IMR-90 (cell line): Measurements from ENCODE around the gene GOLIM4. TPM values are rescaled to one million over a fixed set of nuclear protein-coding genes. Genes with fewer than 3 reads are reported as not detected.

Experiments used
- ATAC-seq: fragments of 200-7000 bp; cut with Tn5 transposase; 2 replicates; pipeline ENCODE4 v1.9.1; 2020; ENCODE audit warnings: low read depth, mild to moderate bottlenecking, moderate library complexity
- BruUV-seq: library from RNA; stranded (reverse); fragments of 400-500 nt; replicated peaks from 2 replicates; lab custom pipeline; 2021; lab: Mats Ljungman, UMichigan
- CTCF ChIA-PET: fragments of 300-600 bp; formaldehyde crosslinking; extraction: SDS; loops from one replicate; lab custom pipeline; 2021; ENCODE audit warnings: antibody characterized with exemption; lab: Yijun Ruan, JAX
- POLR2A ChIA-PET: fragments of 300-600 bp; sonication (Branson Sonifier 250); formaldehyde crosslinking; loops from one replicate; lab custom pipeline; 2022; ENCODE audit warnings: antibody characterized with exemption; ENCODE audit not compliant: unreplicated experiment; lab: Charles Lee
- DNase-seq: peaks from one replicate; pipeline ENCODE4 v3.0.0; 2013
- H2AFZ ChIP-seq: replicated peaks from 2 replicates; pipeline ENCODE3; 2013; ENCODE audit warnings: low read length, mild to moderate bottlenecking; ENCODE audit not compliant: poor library complexity
- H2AK5ac ChIP-seq: 2 replicates; pipeline ENCODE4 v1.6.1; 2013; ENCODE audit warnings: low read depth, low read length, inconsistent platforms
- H2AK9ac ChIP-seq: replicated peaks from 2 replicates; pipeline ENCODE3; 2013; ENCODE audit warnings: mild to moderate bottlenecking, low read depth, low read length, moderate library complexity; ENCODE audit not compliant: poor library complexity
- H2BK120ac ChIP-seq: 2 replicates; pipeline ENCODE4 v1.6.1; 2013; ENCODE audit warnings: low read depth, low read length, inconsistent platforms
- H2BK15ac ChIP-seq: 3 replicates; pipeline ENCODE4 v1.6.1; 2013; ENCODE audit warnings: low read depth, low read length, inconsistent platforms
- H2BK20ac ChIP-seq: 2 replicates; pipeline ENCODE4 v1.6.1; 2013; ENCODE audit warnings: low read depth, mild to moderate bottlenecking, inconsistent platforms, low read length, moderate library complexity
- H2BK5ac ChIP-seq: 2 replicates; pipeline ENCODE4 v1.6.1; 2013; ENCODE audit warnings: mild to moderate bottlenecking, low read depth, low read length, inconsistent platforms; ENCODE audit not compliant: poor library complexity, severe bottlenecking
- H3K14ac ChIP-seq: replicated peaks from 2 replicates; pipeline ENCODE4 v1.6.1; 2013; ENCODE audit warnings: low read depth, low read length, inconsistent platforms
- H3K18ac ChIP-seq: 2 replicates; pipeline ENCODE4 v1.6.1; 2013; ENCODE audit warnings: low read depth, low read length, control low read depth
- H3K23ac ChIP-seq: 2 replicates; pipeline ENCODE4 v1.6.1; 2013; ENCODE audit warnings: low read depth, low read length, inconsistent platforms
- H3K27ac ChIP-seq: 2 replicates; pipeline ENCODE4 v1.5.1; 2013; ENCODE audit warnings: mild to moderate bottlenecking, control low read depth, low read length; ENCODE audit not compliant: insufficient read depth
- H3K27me3 ChIP-seq: 2 replicates; pipeline ENCODE4 v1.6.1; 2013; ENCODE audit warnings: low read length; ENCODE audit not compliant: control insufficient read depth, insufficient read depth
- H3K36me3 ChIP-seq: 2 replicates; pipeline ENCODE4 v1.6.1; 2013; ENCODE audit warnings: low read length, mixed read lengths; ENCODE audit not compliant: control insufficient read depth, insufficient read depth
- H3K4ac ChIP-seq: 2 replicates; pipeline ENCODE4 v1.6.1; 2013; ENCODE audit warnings: low read depth, low read length, inconsistent platforms
- H3K4me1 ChIP-seq: 2 replicates; pipeline ENCODE4 v1.6.1; 2013; ENCODE audit warnings: low read length, mixed read lengths; ENCODE audit not compliant: control insufficient read depth, insufficient read depth
- H3K4me2 ChIP-seq: 2 replicates; pipeline ENCODE4 v1.6.1; 2013; ENCODE audit warnings: low read depth, mild to moderate bottlenecking, control low read depth, low read length, moderate library complexity
- H3K4me3 ChIP-seq: 2 replicates; pipeline ENCODE4 v1.5.1; 2013; ENCODE audit warnings: low read depth, mild to moderate bottlenecking, control low read depth, low read length, moderate library complexity; ENCODE audit not compliant: insufficient read depth
- H3K56ac ChIP-seq: 2 replicates; pipeline ENCODE4 v1.6.1; 2013; ENCODE audit warnings: low read length, inconsistent platforms; ENCODE audit not compliant: insufficient read depth; ENCODE audit errors: extremely low read depth
- H3K79me1 ChIP-seq, 2 experiments: 2 replicates each; pipeline ENCODE4 v1.6.1; 2013; ENCODE audit warnings: low read length in 2 of 2, inconsistent platforms in 1 of 2, low read depth in 1 of 2
- H3K9ac ChIP-seq: 2 replicates; pipeline ENCODE4 v1.6.1; 2013; ENCODE audit warnings: low read depth, low read length, control low read depth
- H3K9me1 ChIP-seq: 2 replicates; pipeline ENCODE4 v1.6.1; 2013; ENCODE audit warnings: low read length, inconsistent platforms; ENCODE audit not compliant: insufficient read depth
- H3K9me3 ChIP-seq: 2 replicates; pipeline ENCODE4 v1.6.1; 2013; ENCODE audit warnings: low read length; ENCODE audit not compliant: control insufficient read depth, insufficient read depth
- H4K20me1 ChIP-seq: 2 replicates; pipeline ENCODE4 v1.6.1; 2013; ENCODE audit warnings: low read length, inconsistent platforms; ENCODE audit not compliant: insufficient read depth
- H4K5ac ChIP-seq: 2 replicates; pipeline ENCODE4 v1.6.1; 2013; ENCODE audit warnings: mild to moderate bottlenecking, low read depth, low read length, control low read depth
- H4K8ac ChIP-seq, 2 experiments: 2 replicates each; pipeline ENCODE4 v1.6.1; 2013; ENCODE audit warnings: low read depth in 2 of 2, low read length in 2 of 2, control low read depth in 1 of 2, inconsistent platforms in 1 of 2
- H4K91ac ChIP-seq: 2 replicates; pipeline ENCODE4 v1.6.1; 2013; ENCODE audit warnings: low read depth, low read length, inconsistent platforms; ENCODE audit not compliant: insufficient read depth
- CHD1 ChIP-seq: IDR thresholded peaks from 2 replicates; pipeline ENCODE4 v1.6.1; 2012; ENCODE audit warnings: low read depth, low read length, improper control_type of control experiment
- ELK1 ChIP-seq: fragments of 150-350 bp; IDR thresholded peaks from 2 replicates; pipeline ENCODE4 v1.6.1; 2016; ENCODE audit warnings: low read depth, mild to moderate bottlenecking, low read length, moderate library complexity, borderline replicate concordance
- MAZ ChIP-seq: IDR thresholded peaks from 2 replicates; pipeline ENCODE4 v1.6.1; 2012; ENCODE audit warnings: low read depth, mild to moderate bottlenecking, low read length, improper control_type of control experiment, moderate library complexity, borderline replicate concordance
- MXI1 ChIP-seq: IDR thresholded peaks from 2 replicates; pipeline ENCODE4 v1.6.1; 2012; ENCODE audit warnings: low read depth, mild to moderate bottlenecking, low read length, moderate library complexity, borderline replicate concordance
- POLR2A ChIP-seq: IDR thresholded peaks from 2 replicates; pipeline ENCODE4 v1.6.1; 2012; ENCODE audit warnings: mild to moderate bottlenecking, low read depth, low read length
- USF2 ChIP-seq: fragments of 150-350 bp; IDR thresholded peaks from 2 replicates; pipeline ENCODE4 v1.6.1; 2017; ENCODE audit warnings: mild to moderate bottlenecking, antibody characterized with exemption, low read length, low read depth
- WGBS, 2 experiments: methylation state at CpG; one replicate each; pipeline versions ENCODE4 v1.1.5 to v1.1.7; 2013; ENCODE audit warnings: missing lambda C conversion rate in 2 of 2; ENCODE audit not compliant: insufficient read length in 1 of 2; ENCODE audit errors: extremely low coverage in 2 of 2; 5-methylcytosine and 5-hydroxymethylcytosine counted together
- dilution Hi-C: fragments of 300-500 bp; cut with HindIII; formaldehyde crosslinking; loops from one replicate; pipeline ENCODE4 v1.14.3; 2018; ENCODE audit warnings: low sequenced_read_pairs; ENCODE audit not compliant: unreplicated experiment
- in situ Hi-C: fragments of 300-500 bp; cut with MboI; formaldehyde crosslinking; loops from 3 replicates; pipeline ENCODE4 v1.14.3; 2019; ENCODE audit warnings: low sequenced_read_pairs, inconsistent platforms, mixed read lengths
- intact Hi-C: fragments of 100-400 bp; cut with micrococcal nuclease; formaldehyde crosslinking; loops from 2 replicates; pipeline ENCODE4 v1.10.0; 2022
- polyA plus RNA-seq, 3 experiments: library from polyadenylated mRNA; depleted of rRNA; stranded (reverse); fragments of >200 nt; gene quantifications; 2 replicates each; pipeline ENCODE4 v1.2.3, GENCODE V29; 2012; ENCODE audit warnings: low replicate concordance in 1 of 3
- total RNA-seq: library from RNA; depleted of rRNA; stranded (reverse); fragments of >200 nt; gene quantifications from 2 replicates; pipeline ENCODE4 v1.2.3, GENCODE V29; 2012

GOLIM4 gene
- total and polyA plus RNA-seq, 2 of the 4 experiments (the other 2 are of a cell fraction), result 44.6 to 71.2 TPM

GRCh38 chr3:168094877-168095610 lies 680 bp downstream of the GOLIM4 start:
- ChIA-PET POLR2A (interaction anchor here (0.6 kb wide), 1 partner anchor 80 kb away, joined by 3 read pairs; no protein-coding TSS in a partner anchor), CTCF (interaction anchor here (0.7 to 2.4 kb wide), 7 partner anchors 15 to 71 kb away, joined by 3 to 11 read pairs (median 5); no protein-coding TSS in a partner anchor)
- Histone ChIP-seq H2AK5ac (no peak overlapping the region; the same call in 1 of the 2 replicates), H2BK15ac (no peak overlapping the region; the same call in 2 of the 3 replicates), H3K9ac (peak overlapping the region; percentile 49), H3K4ac (peak overlapping the region; percentile 34), H4K20me1 (peaks cover 24% of the 10 kb centered on the region; the same call in 1 of the 2 replicates), H3K56ac (peak overlapping the region; percentile 72), H2BK5ac (peak overlapping the region; percentile 97), H2BK120ac (peak overlapping the region; percentile 61), H3K27me3 (no peaks in the 10 kb centered on the region), H3K4me2 (peak overlapping the region; percentile 86), H3K23ac (peak overlapping the region; percentile 53), H3K79me1 (peaks cover 3 to 15% of the 10 kb centered on the region in 2 experiments; a peak in 3 of 4 replicates), H3K9me1 (no peaks in the 10 kb centered on the region), H3K18ac (peak overlapping the region; percentile 3; the same call in 1 of the 2 replicates), H4K8ac (peak overlapping the region; percentile 42 to 88; a peak in 3 of 4 replicates), H4K91ac (peak overlapping the region; percentile 50), H4K5ac (no peak overlapping the region; the same call in 1 of the 2 replicates), H2BK20ac (no peak overlapping the region), H2AFZ (peak overlapping the region; percentile 100), H2AK9ac (peak overlapping the region; percentile 56), H3K27ac (peak overlapping the region; percentile 90), H3K4me1 (peaks cover 8% of the 10 kb centered on the region), H3K36me3 (no peaks in the 10 kb centered on the region; the same call in 1 of the 2 replicates), H3K4me3 (peak overlapping the region; percentile 74), H3K14ac (peak overlapping the region; percentile 78), H3K9me3 (no peaks in the 10 kb centered on the region)
- intact Hi-C loops, result loop anchor here (1.0 to 5.0 kb wide), 7 partner anchors 14 to 173 kb away; no protein-coding TSS in a partner anchor
- TSS peak; percentile 48 for BruUV-seq
- DNase-seq, result peak; percentile 69
- dilution Hi-C loops, result no loop called here
- no peak; the same call in 1 of the 2 replicates for TF ChIP-seq MAZ
- TF ChIP-seq USF2, result no peak
- TF ChIP-seq MXI1, result peak; percentile 38; the same call in 1 of the 2 replicates
- peak; percentile 87 for TF ChIP-seq POLR2A
- TF ChIP-seq CHD1, result 0 out of 2 replicates have a peak, but pooled peaks have one; percentile 29
- no peak for TF ChIP-seq ELK1
- in situ Hi-C loops, result loop anchor here (25.0 kb wide), 2 partner anchors 1017 to 1667 kb away; partner anchors contain the start of genes ACTRT3, MYNN and TERC
- 2% methylated on average over 37 of the region's 70 CpGs; no CpG with 5 or more reads in 1 of the 2 experiments for WGBS, 2 experiments
- peak; percentile 22 for ATAC-seq
